GM21737 (cell line): ENCODE results near the gene GHR.

Experiments
- ATAC-seq: cut with Tn5 transposase; IDR thresholded peaks from one replicate; pipeline ENCODE4 v1.9.1; 2021; ENCODE audit warnings: mild to moderate bottlenecking, moderate library complexity; ENCODE audit not compliant: unreplicated experiment

GHR gene

GRCh38 chr5:42515504-42515903, 92.3 kb downstream of the GHR start:
- no peak for ATAC-seq

GRCh38 chr5:42516282-42517042, 93.2 kb downstream of the GHR start:
- ATAC-seq: no peak

- no peak for ATAC-seq
Measured at GRCh38 chr5:42517164-42517563, 93.9 kb downstream of the GHR start.

GRCh38 chr5:42518595-42519221, 95.5 kb downstream of the GHR start:
- ATAC-seq: no peak

GRCh38 chr5:42520203-42520602, 97.0 kb downstream of the GHR start:
- no peak for ATAC-seq

GRCh38 chr5:42520957-42521356, 97.7 kb downstream of the GHR start:
- ATAC-seq: no peak

- ATAC-seq: no peak
Measured at GRCh38 chr5:42521406-42521805, 98.2 kb downstream of the GHR start.

GRCh38 chr5:42522783-42523182, 99.5 kb downstream of the GHR start:
- no peak for ATAC-seq

- no peak for ATAC-seq
Measured at GRCh38 chr5:42526179-42526578, 102.9 kb downstream of the GHR start.

- ATAC-seq: no peak
Measured at GRCh38 chr5:42531611-42532010, 108.4 kb downstream of the GHR start.

- no peak for ATAC-seq
Measured at GRCh38 chr5:42542106-42542505, 118.9 kb downstream of the GHR start.

- ATAC-seq: no peak
Measured at GRCh38 chr5:42543774-42544173, 120.5 kb downstream of the GHR start.

- ATAC-seq: no peak
Measured at GRCh38 chr5:42545038-42545437, 121.8 kb downstream of the GHR start.

GRCh38 chr5:42547141-42547540, 123.9 kb downstream of the GHR start:
- ATAC-seq: no peak

- ATAC-seq: no peak
Measured at GRCh38 chr5:42547894-42548293, 124.7 kb downstream of the GHR start.

GRCh38 chr5:42552597-42552996, 129.4 kb downstream of the GHR start:
- no peak for ATAC-seq

- no peak for ATAC-seq
Measured at GRCh38 chr5:42553461-42553860, 130.2 kb downstream of the GHR start.

GRCh38 chr5:42555010-42555409, 131.8 kb downstream of the GHR start:
- ATAC-seq: no peak

- ATAC-seq: no peak
Measured at GRCh38 chr5:42555797-42556196, 132.6 kb downstream of the GHR start.

GRCh38 chr5:42557689-42558088, 134.4 kb downstream of the GHR start:
- no peak for ATAC-seq

GRCh38 chr5:42561656-42562055, 138.4 kb downstream of the GHR start:
- no peak for ATAC-seq

- no peak for ATAC-seq
Measured at GRCh38 chr5:42564689-42565356, 141.6 kb downstream of the GHR start.
